ENCODE results near the gene CEP85.

CEP85 gene

DNA sequence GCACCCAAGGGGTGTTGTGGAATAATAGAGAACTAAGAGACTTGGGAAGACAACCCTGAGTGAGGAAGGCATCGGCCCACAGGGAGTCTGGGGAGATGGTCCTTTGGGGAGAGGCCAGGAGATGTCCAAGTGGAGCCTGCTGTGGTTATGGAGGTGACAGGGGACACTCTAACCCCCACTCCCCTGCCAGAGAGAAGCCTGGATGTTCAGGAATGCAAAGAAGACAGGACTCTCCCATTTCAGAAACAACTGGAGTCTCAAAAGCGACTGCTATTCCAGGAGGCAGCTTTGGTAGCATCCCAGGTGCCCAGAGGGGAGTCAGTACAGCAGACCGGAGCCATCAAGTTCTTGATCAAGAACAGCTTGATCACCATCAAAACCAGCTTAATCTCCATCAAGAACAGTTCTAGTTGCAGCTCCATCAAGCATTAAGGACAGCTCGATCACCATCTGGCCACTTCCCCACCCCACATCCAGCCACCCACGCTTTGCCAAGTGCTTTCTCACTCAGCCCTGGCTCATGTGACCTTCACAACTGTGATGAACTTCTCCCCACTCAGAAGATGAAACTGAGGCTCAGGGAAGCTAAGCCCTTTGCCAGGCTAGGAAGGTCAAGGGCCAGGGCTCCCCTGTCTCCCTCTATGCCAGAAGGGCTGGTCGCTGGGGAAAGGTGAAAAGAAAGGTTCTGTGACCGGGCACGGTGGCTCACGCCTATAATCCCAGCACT lies 84.5 kb downstream of the CEP85 start:
- peak; percentile 93 for DNase-seq

DNA sequence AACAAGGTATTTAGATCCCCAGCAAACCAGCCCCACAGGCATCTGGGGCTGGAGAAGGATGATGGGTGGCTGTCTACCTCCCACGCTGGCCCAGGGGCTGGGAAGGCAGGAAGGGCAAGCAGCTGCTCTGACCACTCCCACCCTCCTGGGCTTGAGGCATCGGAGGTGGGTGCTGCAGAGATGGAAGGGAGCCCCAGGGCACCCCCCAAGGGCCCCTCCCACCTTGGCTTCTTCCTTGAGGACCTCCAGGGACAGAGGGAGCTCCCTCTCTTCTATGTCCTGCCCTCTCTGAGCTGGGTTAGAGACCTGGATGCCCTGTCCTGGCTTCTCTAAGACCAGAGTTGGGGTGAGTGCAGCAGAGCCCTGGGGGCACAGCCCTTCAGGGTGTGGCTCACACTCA lies 86.9 kb downstream of the CEP85 start:
- DNase-seq = no peak

DNA sequence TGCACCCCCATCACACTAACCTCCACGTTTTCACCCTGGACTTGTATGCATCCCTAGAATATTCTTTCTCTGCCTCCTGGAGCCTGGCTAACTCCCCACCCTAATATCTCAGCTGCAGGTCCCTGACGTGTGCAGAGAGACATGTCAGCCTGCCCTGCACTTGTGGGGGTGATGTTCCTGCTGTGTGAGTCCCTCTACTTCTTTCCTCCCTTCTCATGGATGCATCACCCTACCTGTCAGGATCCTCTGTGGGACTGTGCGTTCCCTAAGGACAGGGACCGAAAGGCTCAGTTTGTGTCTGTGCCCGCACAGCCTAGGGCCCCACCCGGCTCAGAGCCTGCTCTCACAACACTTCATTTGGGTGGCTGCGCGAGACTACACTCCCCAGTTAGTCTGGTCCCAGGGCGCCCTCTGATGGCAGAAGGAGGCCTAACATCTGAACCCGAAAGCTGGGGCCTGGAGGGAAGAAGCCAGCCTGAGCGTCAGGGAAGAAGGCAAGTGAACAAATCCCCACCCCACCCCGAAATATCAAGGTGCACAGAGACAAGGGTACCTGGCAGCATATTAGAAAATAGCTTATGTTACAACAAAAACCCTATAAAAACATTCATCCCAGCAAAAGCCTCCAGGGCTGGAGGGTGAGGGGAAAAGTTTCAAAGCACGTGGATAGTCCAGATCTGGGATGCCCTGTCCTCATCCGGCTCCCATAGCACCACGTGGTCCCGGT lies 87.5 kb downstream of the CEP85 start:
- peak; percentile 89 for DNase-seq

DNA sequence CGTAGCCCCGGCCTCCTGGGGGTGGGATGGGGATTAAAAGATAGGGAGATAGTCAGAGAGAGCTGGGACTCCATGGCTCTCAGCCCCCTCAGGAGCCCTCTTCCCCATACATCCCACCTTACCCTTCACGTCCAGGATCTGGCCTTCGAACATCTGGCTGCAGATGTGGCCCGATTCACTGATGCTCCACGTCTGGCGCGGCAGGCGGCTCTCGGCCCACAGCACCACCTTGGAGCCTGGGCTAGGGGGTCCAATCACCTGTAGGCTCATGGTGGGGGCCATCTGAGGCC lies 88.0 kb downstream of the CEP85 start:
- no peak for DNase-seq

GRCh38 chr1:26323382-26323781 lies 89.4 kb downstream of the CEP85 start:
- DNase-seq = no peak

DNA sequence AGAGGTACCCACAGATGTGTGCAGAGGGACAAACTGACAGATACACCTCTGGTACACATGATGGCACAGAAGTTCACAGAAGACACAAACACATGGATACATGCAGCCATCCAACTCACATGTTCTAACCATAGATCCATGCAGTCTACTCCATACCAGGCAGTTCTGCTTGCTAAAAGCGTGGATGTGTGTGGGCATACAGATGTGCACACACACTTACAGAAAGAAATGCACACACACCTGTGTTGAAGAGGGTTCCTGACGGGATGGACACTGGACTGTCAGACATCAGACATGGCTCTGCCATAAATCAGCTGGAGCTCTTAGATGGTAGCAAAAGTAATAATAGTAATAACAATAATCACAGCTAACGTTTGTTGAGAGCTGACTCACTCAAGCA lies 90.5 kb downstream of the CEP85 start:
- DNase-seq = no peak

DNA sequence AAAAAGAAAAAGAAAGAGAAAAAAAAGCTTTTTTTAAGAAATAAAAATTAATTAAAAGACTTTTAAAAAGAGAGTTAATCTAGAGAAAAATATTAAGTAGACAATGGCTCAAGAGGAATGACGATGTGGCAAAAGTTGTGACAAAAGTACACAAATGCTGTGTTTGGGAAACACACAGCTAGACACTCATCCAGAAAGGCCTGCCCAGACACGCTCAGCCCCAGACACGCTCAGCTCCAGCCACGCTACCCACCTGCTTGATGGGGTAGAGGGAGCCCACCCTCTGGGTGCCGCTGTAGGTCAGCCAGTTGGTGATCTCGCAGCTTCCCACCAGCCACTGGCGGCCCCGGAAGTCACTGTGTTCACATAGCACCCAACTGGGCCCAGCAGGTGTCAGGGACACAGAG lies 94.0 kb downstream of the CEP85 start:
- no peak for DNase-seq
